ENCODE measurements around the gene STX8.

GRCh38 chr17:9568004-9568403, 7.6 kb downstream of the STX8 start:
- TF ChIP-seq POLR2A (IDR thresholded peaks at IDR 0.05) (no peak), CTCF (IDR thresholded peaks at IDR 0.05) (no peak)
